ENCODE results near the gene SLC16A12. TPM values are rescaled to one million over a fixed set of nuclear protein-coding genes. Genes with fewer than 3 reads are reported as not detected.
A peak's percentile ranks its signal among the peaks of the same experiment; 100 is the strongest.

SLC16A12 gene
- total and polyA plus RNA-seq, 2 of the 4 experiments (the other 2 are of a cell fraction) = 1.4 to 1.6 TPM

DNA sequence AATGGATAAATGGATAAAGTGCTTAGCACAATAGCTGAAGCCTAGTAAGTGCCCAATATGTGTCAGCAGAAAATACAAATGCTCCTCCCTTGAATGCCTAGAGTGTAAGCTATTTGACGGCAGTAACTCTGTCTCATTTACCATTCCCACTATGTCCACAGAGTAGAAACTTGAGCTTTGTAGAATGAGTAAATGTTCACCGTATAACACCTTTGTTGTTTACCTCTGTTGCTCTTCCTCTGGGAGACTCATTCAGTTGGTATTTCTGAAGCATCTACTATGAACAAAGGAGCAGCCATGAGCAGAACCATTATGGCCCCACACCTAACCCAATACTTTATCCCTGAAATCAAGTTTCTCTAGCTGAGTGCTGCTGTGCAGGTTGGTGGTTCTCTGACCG is 8.4 kb upstream of the SLC16A12 start:
- intact Hi-C loops (cut with micrococcal nuclease) = no loop called here
- dilution Hi-C loops (cut with HindIII; ENCODE audit: low sequenced_read_pairs, unreplicated experiment) = no loop called here
- Histone ChIP-seq H3K4me1 (ENCODE audit: control insufficient read depth, insufficient read depth, low read length) (no peaks in the 10 kb centered on the region; the same call in 1 of the 2 replicates), H4K20me1 (ENCODE audit: insufficient read depth, low read length) (no peaks in the 10 kb centered on the region), H2BK120ac (ENCODE audit: low read depth, low read length) (no peak overlapping the region), H2AK5ac (ENCODE audit: low read depth, low read length) (no peak overlapping the region), H4K8ac (ENCODE audit: low read depth in 2 of 2, low read length in 2 of 2) (no peak overlapping the region), H3K4me3 (ENCODE audit: insufficient read depth, low read depth, low read length) (no peak overlapping the region), H3K9me1 (ENCODE audit: insufficient read depth, low read length) (0 out of 2 replicates have a peak, but pooled peaks cover 3% of the 10 kb centered on the region), H2BK15ac (ENCODE audit: low read depth, low read length) (no peak overlapping the region; the same call in 2 of the 3 replicates), H3K27ac (ENCODE audit: insufficient read depth, low read length) (no peak overlapping the region), H3K27me3 (ENCODE audit: control insufficient read depth, insufficient read depth, low read length) (no peaks in the 10 kb centered on the region), H3K36me3 (ENCODE audit: control insufficient read depth, insufficient read depth, low read length) (no peaks in the 10 kb centered on the region), H3K9me3 (ENCODE audit: control insufficient read depth, insufficient read depth, low read length) (no peaks in the 10 kb centered on the region), H2AFZ (replicated peaks; ENCODE audit: low read length, poor library complexity) (no peak overlapping the region), H2BK20ac (ENCODE audit: low read depth, low read length) (no peak overlapping the region), H3K4me2 (ENCODE audit: low read depth, low read length) (no peak overlapping the region), H4K5ac (ENCODE audit: low read depth, low read length) (no peak overlapping the region), H3K14ac (replicated peaks; ENCODE audit: low read depth, low read length) (0 out of 2 replicates have a peak overlapping the region, but pooled peaks have one; percentile 8), H4K91ac (ENCODE audit: insufficient read depth, low read depth, low read length) (no peak overlapping the region), H3K9ac (ENCODE audit: low read depth, low read length) (no peak overlapping the region), H3K56ac (ENCODE audit: extremely low read depth, insufficient read depth, low read length) (no peak overlapping the region), H3K23ac (ENCODE audit: low read depth, low read length) (no peak overlapping the region), H2AK9ac (replicated peaks; ENCODE audit: low read depth, low read length, poor library complexity) (no peak overlapping the region), H3K79me1 (ENCODE audit: low read depth in 1 of 2, low read length in 2 of 2) (no peaks in the 10 kb centered on the region), H3K18ac (ENCODE audit: low read depth, low read length) (no peak overlapping the region), H2BK5ac (ENCODE audit: low read depth, low read length, poor library complexity, severe bottlenecking) (no peak overlapping the region), H3K4ac (ENCODE audit: low read depth, low read length) (no peak overlapping the region)
- DNase-seq = no peak
- TF ChIP-seq, protein P1, sequence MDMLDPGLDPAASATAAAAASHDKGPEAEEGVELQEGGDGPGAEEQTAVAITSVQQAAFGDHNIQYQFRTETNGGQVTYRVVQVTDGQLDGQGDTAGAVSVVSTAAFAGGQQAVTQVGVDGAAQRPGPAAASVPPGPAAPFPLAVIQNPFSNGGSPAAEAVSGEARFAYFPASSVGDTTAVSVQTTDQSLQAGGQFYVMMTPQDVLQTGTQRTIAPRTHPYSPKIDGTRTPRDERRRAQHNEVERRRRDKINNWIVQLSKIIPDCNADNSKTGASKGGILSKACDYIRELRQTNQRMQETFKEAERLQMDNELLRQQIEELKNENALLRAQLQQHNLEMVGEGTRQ (IDR thresholded peaks at IDR 0.05; ENCODE audit: low read depth, low read length) = no peak
- no peak for TF ChIP-seq MAFK (IDR thresholded peaks at IDR 0.05; ENCODE audit: low read depth, low read length)
- no peak for TF ChIP-seq NFE2L2 (IDR thresholded peaks at IDR 0.05; ENCODE audit: low read depth, low read length)
- TF ChIP-seq SMC3 (IDR thresholded peaks at IDR 0.05; ENCODE audit: low read depth, low read length) = no peak
- TF ChIP-seq, protein P2, sequence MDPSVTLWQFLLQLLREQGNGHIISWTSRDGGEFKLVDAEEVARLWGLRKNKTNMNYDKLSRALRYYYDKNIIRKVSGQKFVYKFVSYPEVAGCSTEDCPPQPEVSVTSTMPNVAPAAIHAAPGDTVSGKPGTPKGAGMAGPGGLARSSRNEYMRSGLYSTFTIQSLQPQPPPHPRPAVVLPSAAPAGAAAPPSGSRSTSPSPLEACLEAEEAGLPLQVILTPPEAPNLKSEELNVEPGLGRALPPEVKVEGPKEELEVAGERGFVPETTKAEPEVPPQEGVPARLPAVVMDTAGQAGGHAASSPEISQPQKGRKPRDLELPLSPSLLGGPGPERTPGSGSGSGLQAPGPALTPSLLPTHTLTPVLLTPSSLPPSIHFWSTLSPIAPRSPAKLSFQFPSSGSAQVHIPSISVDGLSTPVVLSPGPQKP (IDR thresholded peaks at IDR 0.05; ENCODE audit: borderline replicate concordance, low read depth, low read length) = no peak
- TF ChIP-seq CEBPB (IDR thresholded peaks at IDR 0.05; ENCODE audit: low read depth, low read length) = no peak
- TF ChIP-seq BHLHE40 (IDR thresholded peaks at IDR 0.05; ENCODE audit: low read depth, low read length) = no peak
- TF ChIP-seq MAZ (IDR thresholded peaks at IDR 0.05; ENCODE audit: borderline replicate concordance, low read depth, low read length) = no peak
- no peak for TF ChIP-seq FOS (IDR thresholded peaks at IDR 0.05; ENCODE audit: low read depth, low read length)
- no peak for TF ChIP-seq RFX5 (IDR thresholded peaks at IDR 0.05; ENCODE audit: low read depth, low read length)
- no peak for TF ChIP-seq RAD21 (IDR thresholded peaks at IDR 0.05; ENCODE audit: low read length)
- TF ChIP-seq, protein P3, sequence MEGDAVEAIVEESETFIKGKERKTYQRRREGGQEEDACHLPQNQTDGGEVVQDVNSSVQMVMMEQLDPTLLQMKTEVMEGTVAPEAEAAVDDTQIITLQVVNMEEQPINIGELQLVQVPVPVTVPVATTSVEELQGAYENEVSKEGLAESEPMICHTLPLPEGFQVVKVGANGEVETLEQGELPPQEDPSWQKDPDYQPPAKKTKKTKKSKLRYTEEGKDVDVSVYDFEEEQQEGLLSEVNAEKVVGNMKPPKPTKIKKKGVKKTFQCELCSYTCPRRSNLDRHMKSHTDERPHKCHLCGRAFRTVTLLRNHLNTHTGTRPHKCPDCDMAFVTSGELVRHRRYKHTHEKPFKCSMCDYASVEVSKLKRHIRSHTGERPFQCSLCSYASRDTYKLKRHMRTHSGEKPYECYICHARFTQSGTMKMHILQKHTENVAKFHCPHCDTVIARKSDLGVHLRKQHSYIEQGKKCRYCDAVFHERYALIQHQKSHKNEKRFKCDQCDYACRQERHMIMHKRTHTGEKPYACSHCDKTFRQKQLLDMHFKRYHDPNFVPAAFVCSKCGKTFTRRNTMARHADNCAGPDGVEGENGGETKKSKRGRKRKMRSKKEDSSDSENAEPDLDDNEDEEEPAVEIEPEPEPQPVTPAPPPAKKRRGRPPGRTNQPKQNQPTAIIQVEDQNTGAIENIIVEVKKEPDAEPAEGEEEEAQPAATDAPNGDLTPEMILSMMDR (conservative IDR thresholded peaks at IDR 0.05; ENCODE audit: low read depth, low read length) = no peak
- TF ChIP-seq POLR2A (IDR thresholded peaks at IDR 0.05; ENCODE audit: low read depth, low read length) = no peak
- no peak for TF ChIP-seq CHD1 (IDR thresholded peaks at IDR 0.05; ENCODE audit: low read depth, low read length)
- no CpG with 5 or more reads among the region's 3 CpGs for WGBS, 2 experiments (ENCODE audit: extremely low coverage in 2 of 2, insufficient read length in 1 of 2)
- ATAC-seq (ENCODE audit: low read depth) = no peak
- CTCF ChIA-PET = interaction anchor here (0.6 kb wide), 2 partner anchors 24 to 180 kb away, joined by 4 read pairs; no protein-coding TSS in a partner anchor
- in situ Hi-C loops (cut with MboI; ENCODE audit: low sequenced_read_pairs) = no loop called here
- POLR2A ChIA-PET (ENCODE audit: unreplicated experiment) = no interaction called here
- no TSS peak for BruUV-seq (replicated peaks)

All from IMR-90 (cell line).